Umbilical cord (tissue), 2 donors: ENCODE measurements around the gene RPS14. TPM values are rescaled to one million over a fixed set of nuclear protein-coding genes. Genes with fewer than 3 reads are reported as not detected.

Experiments used
- DNase-seq: peaks from one replicate; pipeline ENCODE4 v3.0.0-alpha.2; 2015; ENCODE audit warnings: low spot score
- total RNA-seq: library from RNA; depleted of rRNA; stranded (reverse); fragments of >200 nt; gene quantifications from one replicate; pipeline ENCODE4 v1.2.3, GENCODE V29; 2014; ENCODE audit warnings: low replicate concordance; ENCODE audit not compliant: insufficient read depth

RPS14 gene
- total RNA-seq: 1,414 TPM

DNA sequence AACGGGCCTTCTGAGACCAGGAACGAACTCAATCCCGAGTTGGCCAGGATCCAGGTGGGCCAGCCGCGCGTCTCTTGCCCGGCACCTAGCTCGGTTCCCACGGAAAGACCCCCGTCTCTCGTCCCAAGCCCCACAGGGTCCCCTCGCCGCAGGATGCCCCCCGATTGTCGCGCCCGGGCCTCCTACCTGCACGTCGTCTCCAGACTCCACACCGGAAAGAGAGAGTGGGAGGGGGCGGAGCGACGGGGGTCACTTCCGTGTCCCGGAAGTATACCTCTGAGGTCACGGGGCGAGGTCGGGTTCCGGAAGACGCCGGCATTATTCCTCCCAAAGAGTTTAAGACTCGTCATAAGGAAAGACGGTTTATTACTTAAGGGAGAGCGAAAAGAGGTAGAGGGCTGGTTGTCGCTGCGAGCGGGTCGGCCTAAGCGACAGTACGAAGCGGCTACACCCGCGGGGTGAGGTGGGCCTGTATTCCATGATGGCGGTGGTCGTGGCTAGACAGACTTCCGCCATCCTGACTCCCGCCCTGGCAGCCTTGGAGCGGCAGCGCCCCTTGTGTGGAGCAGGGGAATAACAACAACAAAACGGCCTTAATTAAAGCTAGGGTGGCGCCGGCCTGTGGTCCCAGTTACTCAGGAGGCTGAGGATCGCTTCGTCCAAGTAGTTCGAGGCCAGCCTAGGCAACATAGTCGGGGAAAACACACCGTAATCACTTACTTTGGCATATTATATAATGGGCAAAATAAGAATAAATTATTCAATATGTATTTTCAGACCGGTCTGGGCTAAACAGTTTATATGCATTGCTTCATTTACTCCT is at the start of gene RPS14:
Gene RPS14, minus strand, starts transcription at position 223 of the 823 bp plus-strand sequence. CDS start 2,006 bp downstream, outside the sequence.
- peak; percentile 97 for DNase-seq

GRCh38 chr5:150498971-150499370 is 49.4 kb upstream of the RPS14 start:
- DNase-seq: no peak

- no peak for DNase-seq
Measured at GRCh38 chr5:150498501-150498900, 49.0 kb upstream of the RPS14 start.

DNA sequence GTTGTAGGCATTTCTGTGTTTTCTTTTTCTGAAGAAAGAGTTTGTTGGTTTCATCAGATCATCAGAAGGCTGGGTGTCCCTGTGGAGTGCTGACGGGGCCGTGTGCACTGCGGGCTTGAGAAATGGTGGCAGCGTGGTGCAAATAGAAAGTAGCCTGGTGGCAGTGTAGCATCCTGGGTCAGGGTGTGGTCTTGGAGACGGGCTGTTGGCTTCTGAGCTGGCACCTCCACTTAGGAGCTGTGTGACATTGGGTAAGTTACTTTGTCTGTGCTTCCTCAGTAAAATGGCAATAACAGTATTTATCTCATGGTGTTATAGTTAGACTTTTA is 48.4 kb upstream of the RPS14 start:
- DNase-seq: no peak

DNA sequence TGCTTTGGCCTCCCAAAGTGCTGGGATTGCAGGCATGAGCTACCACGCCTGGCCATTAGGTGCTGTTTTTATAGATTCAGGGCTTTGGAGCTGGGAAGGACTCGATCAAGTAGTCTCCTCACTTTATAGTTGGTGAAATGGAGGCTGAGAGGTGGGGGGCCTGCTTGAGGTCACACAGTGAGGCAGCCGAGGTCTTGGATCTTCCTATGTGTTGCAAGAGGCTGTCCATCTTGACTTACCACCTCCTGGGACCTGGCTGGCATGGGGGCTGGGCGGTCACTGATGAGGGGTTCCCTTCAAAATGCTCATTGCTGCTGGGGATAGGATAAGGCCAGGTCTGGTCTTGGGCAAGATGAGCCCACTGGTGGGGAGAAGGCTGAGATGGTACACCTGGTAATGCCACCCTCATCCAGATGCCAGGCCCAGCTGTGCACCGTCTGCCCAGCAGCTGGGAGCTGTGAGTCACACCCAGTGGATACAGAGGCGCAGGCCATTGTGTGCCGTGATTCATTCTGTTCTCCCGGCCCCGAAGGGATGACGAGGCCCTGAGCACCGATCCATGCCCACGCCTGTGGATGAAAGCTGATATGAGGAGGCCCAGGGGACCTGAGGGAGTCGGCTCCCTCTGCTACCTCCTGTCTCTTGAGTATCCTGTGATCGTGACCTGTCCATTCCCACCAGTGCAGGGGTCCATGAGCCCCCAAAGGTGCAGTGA is 47.9 kb upstream of the RPS14 start:
- DNase-seq: peak; percentile 85

DNA sequence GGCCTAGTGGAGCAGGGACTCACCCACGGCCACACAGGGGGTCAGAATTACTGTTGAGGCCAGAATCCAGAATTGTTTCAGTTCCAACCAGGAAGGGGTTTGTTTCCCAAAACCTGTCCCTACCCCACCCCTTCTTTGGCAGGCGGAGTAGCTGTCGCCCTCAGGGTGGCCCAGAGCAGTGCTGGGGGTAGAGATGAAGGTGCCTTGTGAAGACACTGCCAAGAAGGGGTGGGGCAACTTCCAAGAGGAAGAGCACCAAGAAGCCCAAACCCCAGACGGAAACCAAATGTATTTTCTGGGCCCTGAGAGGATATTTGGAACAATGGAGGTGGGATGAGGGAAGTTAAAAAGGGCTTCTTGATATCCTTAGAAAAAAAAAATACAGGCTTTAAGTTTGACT is 47.0 kb upstream of the RPS14 start:
- DNase-seq: no peak

DNA sequence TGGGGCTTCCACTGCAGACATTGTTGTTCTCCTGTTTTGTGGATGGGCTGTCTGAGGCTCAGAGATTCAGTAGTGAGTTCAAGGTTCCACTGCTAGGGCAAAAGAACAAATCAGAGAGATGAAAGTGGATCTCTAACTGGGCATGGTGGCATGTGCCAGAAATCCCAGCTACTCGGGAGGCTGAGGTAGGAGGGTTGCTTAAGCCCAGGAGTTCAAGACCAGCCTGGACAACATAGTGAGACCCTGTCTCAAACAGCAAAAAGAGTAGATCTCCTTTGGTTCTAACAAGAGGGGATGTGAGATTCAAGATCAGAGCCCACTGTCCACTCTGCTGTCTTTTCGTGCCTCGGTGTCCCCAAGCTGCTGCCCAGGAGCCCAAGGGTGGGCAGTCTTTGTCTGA is 46.6 kb upstream of the RPS14 start:
- DNase-seq: no peak

- peak; percentile 43 for DNase-seq
Measured at GRCh38 chr5:150492621-150493020, 43.1 kb upstream of the RPS14 start.

DNA sequence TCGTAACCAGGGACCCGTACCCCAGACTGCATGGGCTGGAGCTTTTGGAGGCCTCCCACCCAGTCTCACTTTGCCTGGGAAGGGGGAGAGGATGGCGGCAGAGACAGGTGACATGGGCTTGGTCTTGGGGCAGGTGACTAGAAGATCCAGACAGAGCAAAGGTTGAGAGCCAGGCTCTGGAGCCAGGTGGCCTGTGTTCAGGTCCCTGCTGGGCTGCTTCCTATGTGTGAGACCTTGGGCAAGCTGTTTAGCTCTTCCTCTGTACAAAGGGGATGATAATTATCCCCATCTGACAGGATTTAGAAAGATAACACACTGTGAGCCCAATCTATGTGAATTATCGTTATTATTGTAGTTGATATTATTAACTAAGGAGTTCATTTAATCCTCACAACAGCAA is 42.3 kb upstream of the RPS14 start:
- DNase-seq: no peak

GRCh38 chr5:150490754-150491153 is 41.2 kb upstream of the RPS14 start:
- DNase-seq: no peak

DNA sequence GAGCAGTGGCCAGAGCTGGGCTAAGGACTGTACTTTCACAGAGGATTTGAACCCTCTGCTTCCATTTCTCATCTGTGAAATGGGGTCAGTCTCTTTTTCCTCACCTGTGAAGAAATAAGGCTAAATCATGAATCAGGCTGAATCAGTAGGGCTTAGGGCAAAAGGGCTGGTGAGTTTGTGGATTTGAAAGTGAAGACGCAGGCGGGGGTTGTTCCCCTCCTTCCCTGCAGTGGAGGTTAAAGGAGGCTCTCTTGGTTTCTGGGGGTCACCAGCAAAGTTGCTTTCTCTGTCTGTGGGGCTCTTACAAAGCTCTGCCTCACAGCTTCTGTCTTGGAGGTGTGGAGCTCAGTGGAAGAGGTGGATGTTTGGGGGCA is 40.7 kb upstream of the RPS14 start:
- no peak for DNase-seq

GRCh38 chr5:150489360-150490295 is 40.1 kb upstream of the RPS14 start:
- DNase-seq: peak; percentile 48

- DNase-seq: peak; percentile 83
Measured at GRCh38 chr5:150488519-150489359, 39.2 kb upstream of the RPS14 start.

- peak; percentile 32 for DNase-seq
Measured at GRCh38 chr5:150487199-150488061, 37.9 kb upstream of the RPS14 start.

GRCh38 chr5:150486402-150487198 is 37.1 kb upstream of the RPS14 start:
- DNase-seq: peak; percentile 80

DNA sequence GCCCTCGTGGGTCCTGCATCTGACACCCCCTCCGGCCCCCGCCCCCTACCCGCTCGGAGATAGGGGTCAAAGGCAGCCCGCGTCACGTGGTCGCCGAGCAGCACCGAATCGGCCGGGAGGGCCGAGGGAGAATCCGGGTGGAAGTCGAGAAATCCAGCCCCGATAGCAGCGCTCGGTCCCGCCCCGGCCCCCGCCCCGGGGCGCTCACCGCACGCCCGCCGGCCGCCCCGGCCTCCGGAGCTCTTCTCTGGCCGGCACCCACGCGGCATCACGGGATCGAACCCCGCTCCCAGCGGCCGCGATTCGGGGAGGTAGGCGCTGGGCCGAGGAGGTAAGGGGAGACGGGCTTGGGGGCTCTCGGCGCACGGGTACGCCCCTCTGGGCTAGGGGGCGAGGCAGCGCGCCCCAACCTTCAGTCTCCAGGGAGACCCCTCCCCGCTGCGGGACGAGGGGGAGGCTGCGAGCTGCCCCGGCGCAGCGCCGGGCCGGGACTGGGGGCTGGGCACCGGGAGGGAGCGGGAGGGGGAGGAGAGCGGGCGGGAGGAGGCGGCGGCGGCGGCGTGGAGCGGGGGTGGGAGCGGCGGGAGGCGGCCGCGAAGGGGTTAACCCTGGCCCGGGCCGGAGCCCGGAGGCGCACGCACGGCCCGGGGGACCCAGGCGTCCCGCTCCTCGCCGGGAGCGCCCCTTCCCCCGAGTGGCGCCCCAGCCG is 36.3 kb upstream of the RPS14 start:
- peak; percentile 55 for DNase-seq

DNA sequence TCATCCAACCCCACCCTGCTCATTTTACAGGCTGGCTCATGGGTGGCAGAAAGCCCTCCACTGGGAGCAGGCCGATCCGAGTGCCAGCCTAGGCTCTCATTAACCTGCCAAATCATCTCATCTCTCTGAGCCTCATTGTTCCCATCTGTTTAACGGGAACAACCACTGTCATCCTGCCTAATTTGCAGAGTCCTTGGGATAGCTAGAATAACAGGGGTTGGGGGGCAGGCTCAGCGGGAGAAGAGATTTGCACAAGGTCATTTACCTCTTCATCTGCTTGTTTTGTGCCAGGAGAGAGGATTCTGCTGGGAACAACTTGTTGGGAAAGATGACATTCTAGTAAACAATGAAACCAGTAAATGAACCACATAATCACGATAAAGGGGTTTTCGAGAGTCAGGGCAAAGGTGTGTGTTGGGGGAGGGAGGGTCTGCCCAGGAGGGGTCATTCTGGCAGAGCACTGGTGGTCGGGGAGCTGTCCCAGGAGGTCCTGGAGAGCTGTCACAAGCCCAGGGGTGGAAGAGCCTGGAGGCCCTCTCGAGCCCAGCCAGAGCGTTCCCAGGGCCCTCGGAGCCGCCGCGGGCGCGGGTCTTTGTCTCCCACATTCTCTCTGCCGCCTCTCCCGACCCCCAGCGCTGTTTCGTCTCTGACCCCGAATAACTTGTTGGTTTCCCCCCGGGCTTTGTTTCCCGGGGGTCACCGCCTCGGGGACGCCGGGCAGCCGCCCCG is 35.6 kb upstream of the RPS14 start:
- DNase-seq: no peak

DNA sequence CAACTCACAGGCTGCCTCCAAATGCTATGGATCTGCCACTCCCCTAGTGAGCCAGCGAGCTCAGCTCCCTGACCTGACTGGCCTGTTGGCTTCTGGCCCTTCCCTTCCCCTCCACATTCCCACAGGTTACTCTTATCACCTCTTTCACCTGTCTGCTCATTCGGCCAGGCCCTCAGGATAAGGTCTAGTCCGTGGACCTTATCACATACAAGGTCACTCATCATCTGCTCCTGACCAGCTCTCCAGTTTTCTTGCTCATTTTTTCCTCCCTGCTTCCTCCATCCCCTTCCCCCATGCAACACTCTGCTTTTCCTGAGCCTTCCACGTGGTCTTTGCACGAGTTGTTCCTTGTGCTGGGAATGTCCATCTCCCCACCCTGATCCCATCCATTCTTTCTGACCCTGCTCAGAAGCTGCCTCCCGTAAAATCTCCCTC is 32.5 kb upstream of the RPS14 start:
- DNase-seq: no peak
